ENCODE measurements around the gene CAPN10. TPM values are rescaled to one million over a fixed set of nuclear protein-coding genes. Genes with fewer than 3 reads are reported as not detected.

CAPN10 gene
- total and polyA plus RNA-seq, 4 donors, result 28.2 to 42.9 (median 33.5) TPM

- peak within 1 kb of the TSS; percentile 90 to 94 for H3K27ac ChIP-seq (ENCODE audit: low read depth in 1 of 2, low read length in 1 of 2)
- no peaks in the 10 kb centered on the region for H3K9me3 ChIP-seq (ENCODE audit: control insufficient read depth in 4 of 4, insufficient read depth in 3 of 4, low read length in 3 of 4)
- ATAC-seq (ENCODE audit: insufficient read depth, low FRiP score) (no peak), DNase-seq (peak; percentile 25 to 58 (median 26))
- H3K4me3 ChIP-seq, result peak within 1 kb of the TSS; percentile 79
- 0 to 1% methylated on average over 24 to 106 of the region's 106 CpGs for WGBS, 2 donors
- H3K36me3 ChIP-seq (ENCODE audit: control insufficient read depth in 4 of 4, insufficient read depth in 4 of 4, low read length in 4 of 4), result peaks cover 0 to 12% (median 0%) of the 10 kb centered on the region in 4 donors
- TF ChIP-seq CTCF (IDR thresholded peaks at IDR 0.05; ENCODE audit: control extremely low read depth, extremely low read depth), result no peak
- peaks cover 0 to 4% (median 0%) of the 10 kb centered on the region in 3 donors for H3K27me3 ChIP-seq (ENCODE audit: control insufficient read depth in 3 of 3, insufficient read depth in 3 of 3, low read length in 2 of 3)
- peaks cover 0 to 42% (median 20%) of the 10 kb centered on the region in 5 donors for H3K4me1 ChIP-seq (ENCODE audit: control insufficient read depth in 5 of 5, insufficient read depth in 5 of 5, low read length in 5 of 5)
- peak within 1 kb of the TSS in 1 of 2 donors; percentile 63 for H3K9ac ChIP-seq (ENCODE audit: insufficient read depth in 1 of 2, low read length in 2 of 2)
Measured at GRCh38 chr2:240567872-240568677, 18.5 kb upstream of the CAPN10 start, which contains the start of gene RNPEPL1. RNPEPL1 (plus strand) TSS chr2:240568484; CDS start chr2:240568587, 103 bp downstream.

- no peaks in the 10 kb centered on the region for H3K9me3 ChIP-seq (ENCODE audit: control insufficient read depth in 4 of 4, insufficient read depth in 3 of 4, low read length in 3 of 4)
- H3K27me3 ChIP-seq (ENCODE audit: control insufficient read depth in 3 of 3, insufficient read depth in 3 of 3, low read length in 2 of 3), result peaks cover 0 to 4% (median 0%) of the 10 kb centered on the region in 3 donors
- WGBS, 2 donors, result 1 to 3% methylated on average over 62 to 93 of the region's 93 CpGs
- peak; percentile 64 to 90 (median 75) for DNase-seq
- peak overlapping the region; percentile 76 to 77 for H3K27ac ChIP-seq (ENCODE audit: low read depth in 1 of 2, low read length in 1 of 2)
- peaks cover 0 to 39% (median 20%) of the 10 kb centered on the region in 5 donors for H3K4me1 ChIP-seq (ENCODE audit: control insufficient read depth in 5 of 5, insufficient read depth in 5 of 5, low read length in 5 of 5)
- H3K4me3 ChIP-seq, result peak overlapping the region; percentile 79
- TF ChIP-seq CTCF (IDR thresholded peaks at IDR 0.05; ENCODE audit: control extremely low read depth, extremely low read depth), result no peak
- no peak overlapping the region for H3K9ac ChIP-seq (ENCODE audit: insufficient read depth in 1 of 2, low read length in 2 of 2)
- peaks cover 0 to 20% (median 0%) of the 10 kb centered on the region in 4 donors for H3K36me3 ChIP-seq (ENCODE audit: control insufficient read depth in 4 of 4, insufficient read depth in 4 of 4, low read length in 4 of 4)
- peak; percentile 3 for ATAC-seq (ENCODE audit: insufficient read depth, low FRiP score)
Measured at GRCh38 chr2:240568678-240569522, 17.6 kb upstream of the CAPN10 start.

GRCh38 chr2:240569523-240569997 lies 17.0 kb upstream of the CAPN10 start:
- peaks cover 0 to 39% (median 20%) of the 10 kb centered on the region in 5 donors for H3K4me1 ChIP-seq (ENCODE audit: control insufficient read depth in 5 of 5, insufficient read depth in 5 of 5, low read length in 5 of 5)
- no peak overlapping the region for H3K9ac ChIP-seq (ENCODE audit: insufficient read depth in 1 of 2, low read length in 2 of 2)
- H3K27me3 ChIP-seq (ENCODE audit: control insufficient read depth in 3 of 3, insufficient read depth in 3 of 3, low read length in 2 of 3), result peaks cover 0 to 4% (median 0%) of the 10 kb centered on the region in 3 donors
- WGBS, 2 donors, result 78 to 84% methylated on average over 9 of the region's 9 CpGs
- no peak for DNase-seq
- H3K27ac ChIP-seq (ENCODE audit: low read depth in 1 of 2, low read length in 1 of 2), result peak overlapping the region in 1 of 2 donors; percentile 76
- no peak for TF ChIP-seq CTCF (IDR thresholded peaks at IDR 0.05; ENCODE audit: control extremely low read depth, extremely low read depth)
- H3K4me3 ChIP-seq, result peak overlapping the region; percentile 79
- H3K36me3 ChIP-seq (ENCODE audit: control insufficient read depth in 4 of 4, insufficient read depth in 4 of 4, low read length in 4 of 4), result peaks cover 0 to 27% (median 0%) of the 10 kb centered on the region in 4 donors
- no peaks in the 10 kb centered on the region for H3K9me3 ChIP-seq (ENCODE audit: control insufficient read depth in 4 of 4, insufficient read depth in 3 of 4, low read length in 3 of 4)
- ATAC-seq (ENCODE audit: insufficient read depth, low FRiP score), result no peak
